ENCODE measurements around the gene MAPK6. TPM values are rescaled to one million over a fixed set of nuclear protein-coding genes. Genes with fewer than 3 reads are reported as not detected.

MAPK6 gene
- total RNA-seq, 4 donors from 2014 or later = 14.1 to 34.6 (median 22.3) TPM

GRCh38 chr15:52021128-52021671 is 2.2 kb downstream of the MAPK6 start:
- TF ChIP-seq, protein P1, sequence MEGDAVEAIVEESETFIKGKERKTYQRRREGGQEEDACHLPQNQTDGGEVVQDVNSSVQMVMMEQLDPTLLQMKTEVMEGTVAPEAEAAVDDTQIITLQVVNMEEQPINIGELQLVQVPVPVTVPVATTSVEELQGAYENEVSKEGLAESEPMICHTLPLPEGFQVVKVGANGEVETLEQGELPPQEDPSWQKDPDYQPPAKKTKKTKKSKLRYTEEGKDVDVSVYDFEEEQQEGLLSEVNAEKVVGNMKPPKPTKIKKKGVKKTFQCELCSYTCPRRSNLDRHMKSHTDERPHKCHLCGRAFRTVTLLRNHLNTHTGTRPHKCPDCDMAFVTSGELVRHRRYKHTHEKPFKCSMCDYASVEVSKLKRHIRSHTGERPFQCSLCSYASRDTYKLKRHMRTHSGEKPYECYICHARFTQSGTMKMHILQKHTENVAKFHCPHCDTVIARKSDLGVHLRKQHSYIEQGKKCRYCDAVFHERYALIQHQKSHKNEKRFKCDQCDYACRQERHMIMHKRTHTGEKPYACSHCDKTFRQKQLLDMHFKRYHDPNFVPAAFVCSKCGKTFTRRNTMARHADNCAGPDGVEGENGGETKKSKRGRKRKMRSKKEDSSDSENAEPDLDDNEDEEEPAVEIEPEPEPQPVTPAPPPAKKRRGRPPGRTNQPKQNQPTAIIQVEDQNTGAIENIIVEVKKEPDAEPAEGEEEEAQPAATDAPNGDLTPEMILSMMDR (IDR thresholded peaks at IDR 0.05; ENCODE audit: low read depth) = no peak

- TF ChIP-seq, protein P1 (IDR thresholded peaks at IDR 0.05; ENCODE audit: low read depth) = no peak
These were observed 3.0 kb downstream of the MAPK6 start for GRCh38 chr15:52021892-52022540.

DNA sequence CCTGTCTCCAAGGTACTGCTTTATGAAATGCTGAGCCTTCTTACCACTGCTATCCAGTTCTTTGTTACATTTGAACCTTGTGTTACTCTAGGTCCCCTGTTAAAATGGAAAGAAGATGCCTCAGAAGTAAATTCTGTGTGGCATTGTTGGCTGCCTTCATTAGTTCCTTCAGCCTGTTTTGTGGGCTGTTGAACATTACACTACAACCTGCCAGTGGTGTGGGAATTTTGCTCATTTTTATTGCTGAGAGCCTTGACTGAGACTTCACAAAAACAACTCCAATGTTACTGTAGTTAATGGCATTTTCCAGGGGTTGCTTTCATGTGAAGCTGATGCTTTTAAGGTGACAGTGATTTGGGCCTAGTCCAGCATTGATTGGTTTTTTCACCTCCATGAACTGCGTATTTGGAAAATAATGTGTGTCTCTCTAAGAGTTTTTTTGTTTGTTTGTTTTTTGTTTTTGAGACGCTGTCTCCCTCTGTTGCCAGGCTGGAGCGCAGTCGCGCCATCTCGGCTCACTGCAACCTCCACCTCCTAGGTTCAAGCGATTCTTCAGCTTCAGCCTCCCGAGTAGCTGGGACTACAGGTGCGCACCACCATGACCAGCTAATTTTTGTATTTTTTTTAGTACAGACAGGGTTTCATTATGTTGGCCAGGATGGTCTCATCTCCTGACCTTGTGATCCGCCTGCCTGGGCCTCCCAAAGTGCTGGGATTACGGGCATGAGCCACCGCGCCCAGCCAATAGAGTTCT is 4.3 kb downstream of the MAPK6 start:
- TF ChIP-seq, protein P1 (IDR thresholded peaks at IDR 0.05; ENCODE audit: low read depth) = no peak

DNA sequence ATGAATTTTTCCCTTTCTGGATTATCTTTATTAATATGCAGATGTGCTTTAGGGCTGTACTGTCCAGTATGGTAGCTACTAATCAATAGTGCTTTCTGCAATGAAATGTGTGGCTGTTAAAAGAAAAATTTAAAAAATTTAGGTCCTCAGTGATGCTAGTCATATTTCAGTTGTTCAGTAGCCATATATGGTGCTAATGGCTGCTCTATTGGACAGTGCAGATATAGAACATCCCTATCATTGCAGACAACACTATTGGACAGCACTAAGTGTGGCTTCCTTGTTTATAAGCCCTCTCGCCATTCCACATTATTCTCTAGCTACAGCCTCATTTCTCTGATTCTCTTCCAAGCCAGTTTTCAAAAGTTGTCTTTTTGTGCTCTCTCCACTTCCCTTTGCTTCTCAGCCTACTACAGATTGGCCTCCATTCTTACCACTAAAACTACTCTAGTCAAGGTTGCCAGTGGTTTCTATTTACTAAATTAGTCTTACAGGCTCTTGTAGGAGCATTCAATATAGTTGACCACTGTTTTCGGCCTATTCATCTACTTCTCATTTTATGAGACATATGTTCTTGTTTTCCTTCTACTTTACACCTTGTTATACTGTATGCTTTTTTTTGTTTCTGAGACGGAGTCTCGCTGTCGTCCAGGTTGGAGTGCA is 9.5 kb downstream of the MAPK6 start:
- TF ChIP-seq, protein P1 (IDR thresholded peaks at IDR 0.05; ENCODE audit: low read depth) = no peak

GRCh38 chr15:52030010-52030409 is 11.0 kb downstream of the MAPK6 start:
- TF ChIP-seq, protein P1 (IDR thresholded peaks at IDR 0.05; ENCODE audit: low read depth) = no peak

DNA sequence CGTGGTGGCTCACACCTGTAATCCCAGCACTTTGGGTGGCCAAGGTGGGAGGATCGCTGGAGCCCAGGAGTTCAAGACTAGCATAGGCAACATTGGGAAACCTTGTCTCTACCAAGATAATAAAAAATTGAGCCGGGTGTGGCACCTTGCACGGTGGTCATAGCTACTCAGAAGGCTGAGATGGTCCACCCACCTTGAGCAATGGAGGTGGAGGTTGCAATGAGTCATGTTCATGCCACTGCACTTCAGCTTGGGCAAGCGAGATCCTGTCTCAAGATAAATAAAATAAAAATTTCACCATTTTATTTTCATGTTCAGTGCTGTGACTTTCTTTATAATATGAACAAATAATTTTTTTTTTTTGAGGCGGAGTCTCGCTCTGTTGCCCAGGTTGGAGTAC is 12.5 kb downstream of the MAPK6 start:
- TF ChIP-seq, protein P1 (IDR thresholded peaks at IDR 0.05; ENCODE audit: low read depth) = no peak

All from subcutaneous adipose tissue (tissue), 4 donors.